Duodenal mucosa (tissue), 2 donors: ENCODE measurements around the gene USP48.
A peak's percentile ranks its signal among the peaks of the same experiment; 100 is the strongest.

Experiments
- H3K27ac ChIP-seq: one replicate; pipeline ENCODE4 v1.7.0; 2013; ENCODE audit warnings: low read depth, low read length
- H3K27me3 ChIP-seq, 2 donors: one replicate each; pipeline ENCODE4 v1.7.0; 2013; ENCODE audit warnings: low read length in 2 of 2, control low read depth in 1 of 2; ENCODE audit not compliant: insufficient read depth in 2 of 2, control insufficient read depth in 1 of 2
- H3K36me3 ChIP-seq, 2 donors: one replicate each; pipeline ENCODE4 v1.7.0; 2013; ENCODE audit warnings: low read length in 2 of 2, control low read depth in 1 of 2; ENCODE audit not compliant: insufficient read depth in 2 of 2, control insufficient read depth in 1 of 2
- H3K4me1 ChIP-seq, 2 donors: one replicate each; pipeline ENCODE4 v1.7.0; 2013; ENCODE audit warnings: low read length in 2 of 2, control low read depth in 1 of 2; ENCODE audit not compliant: insufficient read depth in 2 of 2, control insufficient read depth in 1 of 2
- H3K4me3 ChIP-seq, 2 donors: one replicate each; pipeline ENCODE4 v1.7.0; 2013; ENCODE audit warnings: low read length in 2 of 2, low read depth in 1 of 2
- H3K9ac ChIP-seq, 2 donors: one replicate each; pipeline ENCODE4 v1.7.0; 2013; ENCODE audit warnings: low read length in 2 of 2, low read depth in 1 of 2
- H3K9me3 ChIP-seq, 2 donors: one replicate each; pipeline ENCODE4 v1.7.0; 2013; ENCODE audit warnings: low read length in 2 of 2, control low read depth in 1 of 2; ENCODE audit not compliant: control insufficient read depth in 1 of 2

The USP48 gene

GRCh38 chr1:21657456-21658190 is 125.3 kb downstream of the USP48 start:
- Histone ChIP-seq H3K4me1 (peaks cover 7 to 14% of the 10 kb centered on the region in 2 donors), H3K27me3 (peaks cover 0 to 7% of the 10 kb centered on the region in 2 donors), H3K9ac (no peak overlapping the region), H3K9me3 (no peaks in the 10 kb centered on the region), H3K36me3 (no peaks in the 10 kb centered on the region), H3K27ac (no peak overlapping the region), H3K4me3 (no peak overlapping the region)

GRCh38 chr1:21655748-21656147 is 127.2 kb downstream of the USP48 start:
- H3K9me3 ChIP-seq, result no peaks in the 10 kb centered on the region
- no peak overlapping the region for H3K27ac ChIP-seq
- peaks cover 21% of the 10 kb centered on the region in 2 donors for H3K4me1 ChIP-seq
- H3K4me3 ChIP-seq, result no peak overlapping the region
- H3K9ac ChIP-seq, result no peak overlapping the region
- H3K27me3 ChIP-seq, result peaks cover 0 to 11% of the 10 kb centered on the region in 2 donors
- no peaks in the 10 kb centered on the region for H3K36me3 ChIP-seq

GRCh38 chr1:21655259-21655658 is 127.7 kb downstream of the USP48 start:
- no peak overlapping the region for H3K4me3 ChIP-seq
- H3K27me3 ChIP-seq, result peaks cover 0 to 6% of the 10 kb centered on the region in 2 donors
- no peak overlapping the region for H3K27ac ChIP-seq
- H3K9ac ChIP-seq, result no peak overlapping the region
- no peaks in the 10 kb centered on the region for H3K36me3 ChIP-seq
- H3K9me3 ChIP-seq, result no peaks in the 10 kb centered on the region
- H3K4me1 ChIP-seq, result peaks cover 21 to 23% of the 10 kb centered on the region in 2 donors

- Histone ChIP-seq H3K36me3 (no peaks in the 10 kb centered on the region), H3K27ac (no peak overlapping the region), H3K4me1 (peaks cover 21 to 23% of the 10 kb centered on the region in 2 donors), H3K27me3 (peaks cover 0 to 7% of the 10 kb centered on the region in 2 donors), H3K4me3 (no peak overlapping the region), H3K9ac (no peak overlapping the region), H3K9me3 (no peaks in the 10 kb centered on the region)
Observed at GRCh38 chr1:21654209-21654608, 128.7 kb downstream of the USP48 start.

- Histone ChIP-seq H3K36me3 (no peaks in the 10 kb centered on the region), H3K9me3 (no peaks in the 10 kb centered on the region), H3K27me3 (peaks cover 0 to 7% of the 10 kb centered on the region in 2 donors), H3K9ac (no peak overlapping the region), H3K27ac (no peak overlapping the region), H3K4me3 (no peak overlapping the region), H3K4me1 (peaks cover 21 to 25% of the 10 kb centered on the region in 2 donors)
Observed at GRCh38 chr1:21653744-21654100, 129.2 kb downstream of the USP48 start.

- Histone ChIP-seq H3K9me3 (no peaks in the 10 kb centered on the region), H3K36me3 (no peaks in the 10 kb centered on the region), H3K27me3 (peaks cover 0 to 7% of the 10 kb centered on the region in 2 donors), H3K4me3 (no peak overlapping the region), H3K9ac (no peak overlapping the region), H3K4me1 (peaks cover 26 to 31% of the 10 kb centered on the region in 2 donors), H3K27ac (no peak overlapping the region)
Observed at GRCh38 chr1:21652937-21653743, 129.8 kb downstream of the USP48 start.

- Histone ChIP-seq H3K27ac (no peak overlapping the region), H3K4me3 (no peak overlapping the region), H3K36me3 (no peaks in the 10 kb centered on the region), H3K27me3 (peaks cover 0 to 10% of the 10 kb centered on the region in 2 donors), H3K9ac (no peak overlapping the region), H3K4me1 (peaks cover 29 to 32% of the 10 kb centered on the region in 2 donors), H3K9me3 (no peaks in the 10 kb centered on the region)
Observed at GRCh38 chr1:21652101-21652936, 130.6 kb downstream of the USP48 start.

GRCh38 chr1:21651214-21652042 is 131.5 kb downstream of the USP48 start:
- Histone ChIP-seq H3K9me3 (no peaks in the 10 kb centered on the region), H3K4me1 (peaks cover 22 to 32% of the 10 kb centered on the region in 2 donors), H3K9ac (peak overlapping the region in 1 of 2 donors; percentile 60), H3K27me3 (peaks cover 0 to 10% of the 10 kb centered on the region in 2 donors), H3K36me3 (no peaks in the 10 kb centered on the region), H3K4me3 (peak overlapping the region; percentile 70 to 85), H3K27ac (peak overlapping the region; percentile 5)

GRCh38 chr1:21650400-21650799 is 132.5 kb downstream of the USP48 start:
- Histone ChIP-seq H3K36me3 (no peaks in the 10 kb centered on the region), H3K27me3 (peaks cover 0 to 10% of the 10 kb centered on the region in 2 donors), H3K4me1 (peaks cover 21 to 32% of the 10 kb centered on the region in 2 donors), H3K4me3 (no peak overlapping the region), H3K27ac (no peak overlapping the region), H3K9me3 (no peaks in the 10 kb centered on the region), H3K9ac (no peak overlapping the region)
